Lower lobe of right lung (tissue), 2 donors: ENCODE data around the gene HMG20A. TPM values are rescaled to one million over a fixed set of nuclear protein-coding genes. Genes with fewer than 3 reads are reported as not detected.

Source experiments
- ATAC-seq, 2 donors: fragments of 200-7000 bp; cut with Tn5 transposase; one replicate each; pipeline ENCODE4 v1.9.1; 2020 to 2022; ENCODE audit warnings: mild to moderate bottlenecking in 2 of 2, moderate library complexity in 2 of 2
- DNase-seq: peaks from one replicate; pipeline ENCODE4 v3.0.0-alpha.2; 2020
- H3K27ac ChIP-seq: fragments of 200-600 bp; one replicate; pipeline ENCODE4 v1.8.0; 2022
- H3K27me3 ChIP-seq: fragments of 200-600 bp; one replicate; pipeline ENCODE4 v1.8.0; 2022; ENCODE audit warnings: low read depth
- H3K36me3 ChIP-seq: fragments of 200-600 bp; one replicate; pipeline ENCODE4 v1.8.0; 2022; ENCODE audit warnings: mild to moderate bottlenecking
- H3K4me1 ChIP-seq: fragments of 200-600 bp; one replicate; pipeline ENCODE4 v1.8.0; 2022
- H3K4me3 ChIP-seq: fragments of 200-600 bp; one replicate; pipeline ENCODE4 v1.8.0; 2022; ENCODE audit warnings: mild to moderate bottlenecking
- H3K9me3 ChIP-seq: fragments of 200-600 bp; one replicate; pipeline ENCODE4 v1.8.0; 2022
- CTCF ChIP-seq: fragments of 200-600 bp; IDR thresholded peaks from one replicate; pipeline ENCODE4 v1.8.0; 2022; ENCODE audit warnings: antibody characterized with exemption, mild to moderate bottlenecking
- intact Hi-C: fragments of 100-400 bp; cut with DNase I; formaldehyde crosslinking; loops from one replicate; pipeline ENCODE4 v1.11.0; 2022
- total RNA-seq: library from RNA; stranded (reverse); fragmentation: NEBNext Ultra II Directional; extraction: Animal tissue kit (Norgen Biotek cat#: 25700); gene quantifications from one replicate; pipeline ENCODE4 v1.2.1, GENCODE V29; 2021
- donor health status: DM: no; HTN: yes; CAD: no; lungs with severe emphysema.

The HMG20A gene
- total RNA-seq, 1 donor from 2014 or later, result 40.9 TPM

GRCh38 chr15:77489647-77490046 is 69.0 kb downstream of the HMG20A start:
- Histone ChIP-seq H3K36me3 (peaks cover 6% of the 10 kb centered on the region), H3K4me3 (no peak overlapping the region), H3K4me1 (peaks cover 26% of the 10 kb centered on the region), H3K27me3 (no peaks in the 10 kb centered on the region), H3K9me3 (no peaks in the 10 kb centered on the region), H3K27ac (peak overlapping the region; percentile 25)
- ATAC-seq (peak in 1 of 2 donors; percentile 51), DNase-seq (no peak)
- TF ChIP-seq CTCF, result no peak
- intact Hi-C loops, result no loop called here

- DNase-seq, result no peak
- intact Hi-C loops, result no loop called here
Observed at GRCh38 chr15:77493324-77493907, 72.7 kb downstream of the HMG20A start.

GRCh38 chr15:77494073-77494867 is 73.6 kb downstream of the HMG20A start:
- no peak for TF ChIP-seq CTCF
- Histone ChIP-seq H3K36me3 (no peaks in the 10 kb centered on the region), H3K4me3 (no peak overlapping the region), H3K9me3 (no peaks in the 10 kb centered on the region), H3K4me1 (peaks cover 46% of the 10 kb centered on the region), H3K27ac (no peak overlapping the region), H3K27me3 (no peaks in the 10 kb centered on the region)
- no peak for ATAC-seq
- intact Hi-C loops, result no loop called here
- no peak for DNase-seq

More at GRCh38 chr15:77493324-77493907, 72.7 kb downstream of the HMG20A start:
- ATAC-seq, result peak in 1 of 2 donors; percentile 15
- Histone ChIP-seq H3K27me3 (no peaks in the 10 kb centered on the region), H3K9me3 (no peaks in the 10 kb centered on the region), H3K27ac (peak overlapping the region; percentile 5), H3K4me1 (peaks cover 37% of the 10 kb centered on the region), H3K4me3 (no peak overlapping the region), H3K36me3 (no peaks in the 10 kb centered on the region)
- no peak for TF ChIP-seq CTCF

GRCh38 chr15:77494964-77495363 is 74.3 kb downstream of the HMG20A start:
- H3K36me3 ChIP-seq, result no peaks in the 10 kb centered on the region
- no peaks in the 10 kb centered on the region for H3K9me3 ChIP-seq
- ATAC-seq (no peak), DNase-seq (no peak)
- TF ChIP-seq CTCF, result no peak
- H3K27me3 ChIP-seq, result no peaks in the 10 kb centered on the region
- H3K4me3 ChIP-seq, result no peak overlapping the region
- intact Hi-C loops, result no loop called here
- peak overlapping the region; percentile 74 for H3K27ac ChIP-seq
- H3K4me1 ChIP-seq, result peaks cover 47% of the 10 kb centered on the region

GRCh38 chr15:77495838-77496596 is 75.3 kb downstream of the HMG20A start:
- ATAC-seq (peak in 1 of 2 donors; percentile 16), DNase-seq (no peak)
- peaks cover 47% of the 10 kb centered on the region for H3K4me1 ChIP-seq
- TF ChIP-seq CTCF, result no peak
- intact Hi-C loops, result no loop called here
- peak overlapping the region; percentile 74 for H3K27ac ChIP-seq
- no peaks in the 10 kb centered on the region for H3K27me3 ChIP-seq
- no peak overlapping the region for H3K4me3 ChIP-seq
- H3K9me3 ChIP-seq, result no peaks in the 10 kb centered on the region
- no peaks in the 10 kb centered on the region for H3K36me3 ChIP-seq
